Measurements from ENCODE around the gene MTUS2. TPM values are rescaled to one million over a fixed set of nuclear protein-coding genes. Genes with fewer than 3 reads are reported as not detected.

Gene MTUS2
- total RNA-seq, 1 experiment from 2014 or later, result not detected

- H3K9ac ChIP-seq (ENCODE audit: low read length), result no peak overlapping the region
- no peak overlapping the region for H3K4me2 ChIP-seq (ENCODE audit: low read length)
- peaks cover 17% of the 10 kb centered on the region; the same call in 1 of the 2 replicates for H3K9me3 ChIP-seq (ENCODE audit: low read length)
- ChIA-PET POLR2A (ENCODE audit: unreplicated experiment) (no interaction called here), CTCF (no interaction called here)
- no peak overlapping the region for H2AFZ ChIP-seq (ENCODE audit: low read length)
- ATAC-seq, result no peak
- no peaks in the 10 kb centered on the region for H3K4me1 ChIP-seq (ENCODE audit: insufficient read depth, low read length)
- no peaks in the 10 kb centered on the region for H3F3A ChIP-seq (ENCODE audit: low read length, unreplicated experiment)
- BruUV-seq (replicated peaks), result no TSS peak
- H3K27ac ChIP-seq (ENCODE audit: low read length), result no peak overlapping the region
- H3K9me2 ChIP-seq (replicated peaks; ENCODE audit: low read length), result no peaks in the 10 kb centered on the region
- H3K79me2 ChIP-seq (ENCODE audit: low read length), result no peaks in the 10 kb centered on the region
- H4K20me1 ChIP-seq (ENCODE audit: low read length), result no peaks in the 10 kb centered on the region
- no peak for DNase-seq
- no peaks in the 10 kb centered on the region for H3K27me3 ChIP-seq (ENCODE audit: low read length)
- intact Hi-C loops (cut with micrococcal nuclease), result no loop called here
- H3K4me3 ChIP-seq (ENCODE audit: low read length), result no peak overlapping the region
- no peak for TF ChIP-seq EZH2phosphoT487 (IDR thresholded peaks at IDR 0.05; ENCODE audit: borderline replicate concordance, low read length)
- TF ChIP-seq EZH2 (IDR thresholded peaks at IDR 0.05; ENCODE audit: low read length, unreplicated experiment), result no peak
- TF ChIP-seq CTCF (conservative IDR thresholded peaks at IDR 0.05; ENCODE audit: low read depth, low read length), result no peak
- H3K36me3 ChIP-seq (ENCODE audit: low read depth, low read length), result no peaks in the 10 kb centered on the region
Observed at GRCh38 chr13:29059800-29060199, 239.7 kb downstream of the MTUS2 start.

DNA sequence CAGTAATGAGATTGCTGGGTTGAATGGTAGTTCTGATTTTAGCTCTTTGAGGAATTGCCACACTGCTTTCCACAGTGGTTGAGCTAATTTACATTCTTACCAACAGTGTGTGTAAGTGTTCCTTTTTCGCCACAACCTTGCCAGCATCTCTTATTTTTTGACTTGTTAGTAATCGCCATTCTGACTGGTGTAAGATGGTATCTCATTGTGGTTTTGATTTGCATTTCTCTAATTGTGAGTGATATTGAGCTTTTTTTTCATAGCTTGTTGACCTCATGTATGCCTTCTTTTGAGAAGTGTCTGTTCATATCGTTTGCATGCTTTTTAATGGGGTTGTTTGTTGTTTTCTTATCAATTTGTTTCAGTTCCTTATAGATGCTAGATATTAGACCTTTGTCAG is 245.0 kb downstream of the MTUS2 start:
- Histone ChIP-seq H3K27me3 (ENCODE audit: low read length) (no peaks in the 10 kb centered on the region), H3K4me2 (ENCODE audit: low read length) (no peak overlapping the region), H3K9me2 (replicated peaks; ENCODE audit: low read length) (no peaks in the 10 kb centered on the region), H3K36me3 (ENCODE audit: low read depth, low read length) (no peaks in the 10 kb centered on the region), H3F3A (ENCODE audit: low read length, unreplicated experiment) (no peaks in the 10 kb centered on the region), H3K27ac (ENCODE audit: low read length) (no peak overlapping the region), H3K79me2 (ENCODE audit: low read length) (no peaks in the 10 kb centered on the region), H3K4me3 (ENCODE audit: low read length) (no peak overlapping the region), H3K9ac (ENCODE audit: low read length) (no peak overlapping the region), H3K9me3 (ENCODE audit: low read length) (no peaks in the 10 kb centered on the region), H2AFZ (ENCODE audit: low read length) (no peak overlapping the region), H4K20me1 (ENCODE audit: low read length) (no peaks in the 10 kb centered on the region), H3K4me1 (ENCODE audit: insufficient read depth, low read length) (no peaks in the 10 kb centered on the region)
- intact Hi-C loops (cut with micrococcal nuclease), result no loop called here
- TF ChIP-seq CTCF (conservative IDR thresholded peaks at IDR 0.05; ENCODE audit: low read depth, low read length), result no peak
- TF ChIP-seq EZH2 (IDR thresholded peaks at IDR 0.05; ENCODE audit: low read length, unreplicated experiment), result no peak
- TF ChIP-seq EZH2phosphoT487 (IDR thresholded peaks at IDR 0.05; ENCODE audit: borderline replicate concordance, low read length), result no peak
- no TSS peak for BruUV-seq (replicated peaks)
- POLR2A ChIA-PET (ENCODE audit: unreplicated experiment), result no interaction called here
- ATAC-seq, result no peak
- no peak for DNase-seq
- CTCF ChIA-PET, result no interaction called here

GRCh38 chr13:29067306-29067945 is 247.3 kb downstream of the MTUS2 start:
- H3F3A ChIP-seq (ENCODE audit: low read length, unreplicated experiment), result no peaks in the 10 kb centered on the region
- intact Hi-C loops (cut with micrococcal nuclease), result no loop called here

More at GRCh38 chr13:29067306-29067945, 247.3 kb downstream of the MTUS2 start:
- Histone ChIP-seq H3K36me3 (ENCODE audit: low read depth, low read length) (no peaks in the 10 kb centered on the region), H3K9me3 (ENCODE audit: low read length) (no peaks in the 10 kb centered on the region), H3K9me2 (replicated peaks; ENCODE audit: low read length) (no peaks in the 10 kb centered on the region), H3K79me2 (ENCODE audit: low read length) (no peaks in the 10 kb centered on the region), H3K4me2 (ENCODE audit: low read length) (no peak overlapping the region), H2AFZ (ENCODE audit: low read length) (no peak overlapping the region), H3K4me1 (ENCODE audit: insufficient read depth, low read length) (no peaks in the 10 kb centered on the region), H3K4me3 (ENCODE audit: low read length) (no peak overlapping the region), H4K20me1 (ENCODE audit: low read length) (no peaks in the 10 kb centered on the region), H3K27me3 (ENCODE audit: low read length) (no peaks in the 10 kb centered on the region), H3K27ac (ENCODE audit: low read length) (no peak overlapping the region), H3K9ac (ENCODE audit: low read length) (no peak overlapping the region)
- ChIA-PET POLR2A (ENCODE audit: unreplicated experiment) (no interaction called here), CTCF (no interaction called here)
- TF ChIP-seq EZH2 (IDR thresholded peaks at IDR 0.05; ENCODE audit: low read length, unreplicated experiment), result no peak
- TF ChIP-seq EZH2phosphoT487 (IDR thresholded peaks at IDR 0.05; ENCODE audit: borderline replicate concordance, low read length), result no peak
- no peak for TF ChIP-seq CTCF (conservative IDR thresholded peaks at IDR 0.05; ENCODE audit: low read depth, low read length)
- no TSS peak for BruUV-seq (replicated peaks)
- no peak for DNase-seq
- no peak for ATAC-seq
